Retinal pigment epithelial cell (primary cell): Measurements from ENCODE around the gene CCT5.

Experiments
- DNase-seq: peaks from one replicate; pipeline ENCODE4 v3.0.0-alpha.2; 2010; ENCODE audit warnings: low read depth
- H3K4me3 ChIP-seq: 2 replicates; pipeline ENCODE4 v1.5.1; 2011; ENCODE audit warnings: mild to moderate bottlenecking, low read length, control low read depth, moderate library complexity
- CTCF ChIP-seq: conservative IDR thresholded peaks from 2 replicates; pipeline ENCODE4 v1.5.1; 2011; ENCODE audit warnings: low read depth, low read length, control low read depth, inconsistent platforms

Gene CCT5

GRCh38 chr5:10315201-10315600 is 65.1 kb downstream of the CCT5 start:
- no peak overlapping the region for H3K4me3 ChIP-seq
- no peak for DNase-seq
- TF ChIP-seq CTCF: no peak
